ENCODE results near the gene ABCB9.

- TF ChIP-seq CTCF (IDR thresholded peaks at IDR 0.05) (no peak), EP300 (IDR thresholded peaks at IDR 0.05) (no peak)
These were observed 684 bp upstream of the ABCB9 start for GRCh38 chr12:122966743-122967550.

Measured in sigmoid colon (tissue), 4 donors.